Hepatocyte (in vitro differentiated cells): ENCODE measurements around the gene CXADR. TPM values are rescaled to one million over a fixed set of nuclear protein-coding genes. Genes with fewer than 3 reads are reported as not detected.
A peak's percentile ranks its signal among the peaks of the same experiment; 100 is the strongest.
"Not testable (repeated sequence)": the region's sequence is repeated elsewhere in the genome, so short reads cannot be mapped to it uniquely, and the experiment has no call there.

Experiments used
- DNase-seq: peaks from one replicate; pipeline ENCODE4 v3.0.0-alpha.2; 2016; ENCODE audit warnings: low spot score
- H2AFZ ChIP-seq: fragments of 200-600 bp; sonication (generic); 2 replicates; pipeline ENCODE4 v1.6.0; 2016; ENCODE audit warnings: antibody characterized with exemption, mild to moderate bottlenecking
- H3K27ac ChIP-seq: fragments of 200-600 bp; sonication (generic); 2 replicates; pipeline ENCODE4 v1.5.1; 2016; ENCODE audit warnings: mild to moderate bottlenecking
- H3K27me3 ChIP-seq: fragments of 200-600 bp; sonication (generic); 2 replicates; pipeline ENCODE4 v1.6.1; 2016
- H3K36me3 ChIP-seq: fragments of 200-600 bp; sonication (generic); replicated peaks from 2 replicates; pipeline ENCODE4 v1.5.1; 2016; ENCODE audit warnings: low read depth; ENCODE audit not compliant: insufficient read depth
- H3K4me1 ChIP-seq: fragments of 200-600 bp; sonication (generic); 2 replicates; pipeline ENCODE4 v1.5.1; 2016; ENCODE audit warnings: mild to moderate bottlenecking, moderate library complexity; ENCODE audit not compliant: insufficient read depth
- H3K4me2 ChIP-seq: fragments of 200-600 bp; sonication (generic); 2 replicates; pipeline ENCODE4 v1.6.0; 2016
- H3K4me3 ChIP-seq: fragments of 200-600 bp; sonication (generic); 2 replicates; pipeline ENCODE4 v1.5.1; 2016; ENCODE audit warnings: mild to moderate bottlenecking
- H3K79me2 ChIP-seq: fragments of 200-600 bp; sonication (generic); 2 replicates; pipeline ENCODE4 v1.6.0; 2017; ENCODE audit warnings: mild to moderate bottlenecking
- H3K9me2 ChIP-seq: fragments of 200-600 bp; sonication (generic); replicated peaks from 2 replicates; pipeline ENCODE4 v1.6.0; 2017; ENCODE audit warnings: mild to moderate bottlenecking; ENCODE audit not compliant: insufficient read depth
- H3K9me3 ChIP-seq: fragments of 200-600 bp; sonication (generic); 2 replicates; pipeline ENCODE4 v1.5.1; 2016; ENCODE audit warnings: low read depth, mild to moderate bottlenecking
- H4K20me1 ChIP-seq: fragments of 200-600 bp; sonication (generic); 2 replicates; pipeline ENCODE4 v1.6.0; 2016; ENCODE audit warnings: mild to moderate bottlenecking; ENCODE audit not compliant: insufficient read depth, poor library complexity, severe bottlenecking
- EZH2 ChIP-seq: fragments of 200-600 bp; sonication (generic); IDR thresholded peaks from 2 replicates; pipeline ENCODE4 v1.6.1; 2016; ENCODE audit warnings: antibody characterized with exemption, mild to moderate bottlenecking, borderline replicate concordance
- EZH2phosphoT487 ChIP-seq: fragments of 200-600 bp; sonication (generic); IDR thresholded peaks from one replicate; pipeline ENCODE4 v1.6.1; 2018; ENCODE audit warnings: antibody characterized with exemption, mild to moderate bottlenecking, low read depth, moderate library complexity; ENCODE audit not compliant: unreplicated experiment, severe bottlenecking
- whole genome bisulfite sequencing: methylation state at CpG from one replicate; pipeline ENCODE4 v1.1.6; 2016; ENCODE audit warnings: low lambda C conversion rate; ENCODE audit errors: missing lambda C conversion rate; 5-methylcytosine and 5-hydroxymethylcytosine counted together
- polyA plus RNA-seq: library from polyadenylated mRNA; unstranded; fragments of >200 nt; fragmentation: Nextera tagmentation; extraction: Ambion mirVana; gene quantifications from 2 replicates; pipeline ENCODE4 v1.2.1, GENCODE V29; 2016
- total RNA-seq: library from RNA; depleted of rRNA; stranded (reverse); fragments of >200 nt; gene quantifications from 2 replicates; pipeline ENCODE4 v1.2.3, GENCODE V29; 2014
- TF ChIP-seq, protein P1 (sequence below): fragments of 200-600 bp; sonication (generic); IDR thresholded peaks from 2 replicates; pipeline ENCODE4 v1.5.1; 2016; ENCODE audit warnings: antibody characterized with exemption, mild to moderate bottlenecking; ENCODE audit not compliant: poor library complexity

CXADR gene
- total and polyA plus RNA-seq, 2 experiments from 2014 or later, result 75.0 to 93.4 TPM

GRCh38 chr21:17519208-17519738 is 6.4 kb downstream of the CXADR start:
- WGBS, result 86% methylated on average over 2 of the region's 2 CpGs
- no peak for TF ChIP-seq EZH2phosphoT487
- TF ChIP-seq, protein P1, sequence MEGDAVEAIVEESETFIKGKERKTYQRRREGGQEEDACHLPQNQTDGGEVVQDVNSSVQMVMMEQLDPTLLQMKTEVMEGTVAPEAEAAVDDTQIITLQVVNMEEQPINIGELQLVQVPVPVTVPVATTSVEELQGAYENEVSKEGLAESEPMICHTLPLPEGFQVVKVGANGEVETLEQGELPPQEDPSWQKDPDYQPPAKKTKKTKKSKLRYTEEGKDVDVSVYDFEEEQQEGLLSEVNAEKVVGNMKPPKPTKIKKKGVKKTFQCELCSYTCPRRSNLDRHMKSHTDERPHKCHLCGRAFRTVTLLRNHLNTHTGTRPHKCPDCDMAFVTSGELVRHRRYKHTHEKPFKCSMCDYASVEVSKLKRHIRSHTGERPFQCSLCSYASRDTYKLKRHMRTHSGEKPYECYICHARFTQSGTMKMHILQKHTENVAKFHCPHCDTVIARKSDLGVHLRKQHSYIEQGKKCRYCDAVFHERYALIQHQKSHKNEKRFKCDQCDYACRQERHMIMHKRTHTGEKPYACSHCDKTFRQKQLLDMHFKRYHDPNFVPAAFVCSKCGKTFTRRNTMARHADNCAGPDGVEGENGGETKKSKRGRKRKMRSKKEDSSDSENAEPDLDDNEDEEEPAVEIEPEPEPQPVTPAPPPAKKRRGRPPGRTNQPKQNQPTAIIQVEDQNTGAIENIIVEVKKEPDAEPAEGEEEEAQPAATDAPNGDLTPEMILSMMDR, result no peak
- no peak for TF ChIP-seq EZH2
- no peaks in the 10 kb centered on the region for H3K27me3 ChIP-seq
- H3K9me2 ChIP-seq, result no peaks in the 10 kb centered on the region
- H3K27ac ChIP-seq, result no peak overlapping the region
- no peaks in the 10 kb centered on the region for H3K36me3 ChIP-seq
- H2AFZ ChIP-seq, result no peak overlapping the region
- H3K4me3 ChIP-seq, result no peak overlapping the region
- H4K20me1 ChIP-seq, result peaks cover 17% of the 10 kb centered on the region
- H3K79me2 ChIP-seq, result peaks cover 93% of the 10 kb centered on the region
- H3K9me3 ChIP-seq, result no peaks in the 10 kb centered on the region
- no peak for DNase-seq
- H3K4me2 ChIP-seq, result no peak overlapping the region
- H3K4me1 ChIP-seq, result peaks cover 16% of the 10 kb centered on the region

DNA sequence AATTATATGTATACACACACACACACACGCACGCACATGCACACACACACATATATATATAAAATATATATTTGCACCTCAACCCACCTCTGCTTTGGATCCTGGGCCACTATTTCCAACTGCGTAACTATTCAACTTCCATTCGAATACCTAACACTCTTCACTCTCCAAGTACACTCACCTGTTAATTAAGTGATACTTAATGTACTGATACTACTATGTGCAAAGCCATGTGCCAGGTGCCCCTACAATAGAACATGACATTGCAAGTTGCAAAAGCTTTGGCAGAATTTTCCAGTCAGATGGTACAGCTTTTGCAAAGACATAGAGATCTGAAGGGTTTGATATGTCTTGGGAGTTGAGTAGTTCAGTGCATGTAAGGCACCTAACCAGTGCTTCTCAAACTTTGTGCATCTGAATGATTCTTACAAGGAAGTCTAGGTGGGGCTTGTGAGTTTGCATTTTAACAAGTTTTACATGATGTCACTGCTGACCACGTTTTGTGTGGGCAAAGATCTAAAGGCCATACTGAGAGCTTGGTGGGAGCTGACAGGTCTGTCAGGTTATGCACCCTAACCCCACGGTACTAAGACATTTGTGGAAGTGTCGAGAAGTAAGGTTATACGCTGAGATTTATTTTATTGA is 7.2 kb downstream of the CXADR start:
- TF ChIP-seq EZH2phosphoT487, result no peak
- TF ChIP-seq, protein P1, result no peak
- H3K36me3 ChIP-seq, result no peaks in the 10 kb centered on the region
- H3K27ac ChIP-seq, result peak overlapping the region; percentile 38
- 80% methylated on average over 8 of the region's 8 CpGs for WGBS
- H2AFZ ChIP-seq, result no peak overlapping the region
- H3K79me2 ChIP-seq, result peaks cover 91% of the 10 kb centered on the region
- H3K27me3 ChIP-seq, result no peaks in the 10 kb centered on the region
- no peak for DNase-seq
- no peaks in the 10 kb centered on the region for H3K9me3 ChIP-seq
- no peaks in the 10 kb centered on the region for H3K9me2 ChIP-seq
- H4K20me1 ChIP-seq, result peaks cover 12% of the 10 kb centered on the region
- peak overlapping the region; percentile 4 for H3K4me2 ChIP-seq
- peaks cover 16% of the 10 kb centered on the region for H3K4me1 ChIP-seq
- H3K4me3 ChIP-seq, result no peak overlapping the region

- Histone ChIP-seq H3K4me2 (peak overlapping the region; percentile 44), H3K27ac (peak overlapping the region; percentile 66), H3K79me2 (peaks cover 82% of the 10 kb centered on the region)
Measured at GRCh38 chr21:17523007-17523451, 10.2 kb downstream of the CXADR start.

GRCh38 chr21:17523979-17524494 is 11.2 kb downstream of the CXADR start:
- DNase-seq, H3K4me2 ChIP-seq, H3K4me3 ChIP-seq, H3K36me3 ChIP-seq, H3K9me2 ChIP-seq, H3K9me3 ChIP-seq, H2AFZ ChIP-seq, H4K20me1 ChIP-seq, H3K27me3 ChIP-seq: not testable (repeated sequence)
- peak overlapping the region; percentile 66 for H3K27ac ChIP-seq
- peaks cover 20% of the 10 kb centered on the region for H3K4me1 ChIP-seq
- H3K79me2 ChIP-seq, result peaks cover 80% of the 10 kb centered on the region
- 97% methylated on average over 10 of the region's 10 CpGs for WGBS

More at GRCh38 chr21:17523007-17523451, 10.2 kb downstream of the CXADR start:
- Histone ChIP-seq H3K27me3 (no peaks in the 10 kb centered on the region), H3K4me3 (no peak overlapping the region), H3K4me1 (peaks cover 20% of the 10 kb centered on the region), H3K36me3 (no peaks in the 10 kb centered on the region), H4K20me1 (peaks cover 13% of the 10 kb centered on the region), H3K9me2 (no peaks in the 10 kb centered on the region), H3K9me3 (no peaks in the 10 kb centered on the region), H2AFZ (no peak overlapping the region)
- whole genome bisulfite sequencing, result 59% methylated on average over 2 of the region's 2 CpGs
- TF ChIP-seq, protein P1, result no peak
- TF ChIP-seq EZH2 (no peak), EZH2phosphoT487 (no peak)
- peak; percentile 57 for DNase-seq
